GM19239 (cell line): ENCODE data around the gene SPATA24.
"Not testable (repeated sequence)": the region's sequence is repeated elsewhere in the genome, so short reads cannot be mapped to it uniquely, and the experiment has no call there.

ENCODE experiments used
- DNase-seq: peaks from one replicate; pipeline ENCODE4 v3.0.0; 2011; ENCODE audit warnings: low spot score; ENCODE audit not compliant: insufficient read length
- FAIRE-seq: peaks from 2 replicates; lab custom pipeline; 2011; peaks lifted over from hg19 to GRCh38; lab: Jason Lieb, UNC

The SPATA24 gene

GRCh38 chr5:139358064-139358463 lies 45.8 kb downstream of the SPATA24 start:
- DNase-seq (no peak), FAIRE-seq (no peak)

- FAIRE-seq, DNase-seq: not testable (repeated sequence)
These were observed 48.0 kb downstream of the SPATA24 start for GRCh38 chr5:139355900-139356299.

GRCh38 chr5:139354186-139354585 lies 49.7 kb downstream of the SPATA24 start:
- no peak for FAIRE-seq
- DNase-seq, result no peak

- DNase-seq, FAIRE-seq: not testable (repeated sequence)
These were observed 56.0 kb downstream of the SPATA24 start for GRCh38 chr5:139347863-139348262.
